ENCODE measurements around the gene OBP2A. TPM values are rescaled to one million over a fixed set of nuclear protein-coding genes. Genes with fewer than 3 reads are reported as not detected.
"Not testable (repeated sequence)": the region's sequence is repeated elsewhere in the genome, so short reads cannot be mapped to it uniquely, and the experiment has no call there.

The OBP2A gene
- polyA plus RNA-seq, 1 donor (not counting 4 experiments of a cell fraction or from before 2014, with no cell fraction given), result not detected

GRCh38 chr9:135533113-135533512 is 12.8 kb upstream of the OBP2A start:
- no peaks in the 10 kb centered on the region for H3K36me3 ChIP-seq (ENCODE audit: control insufficient read depth in 2 of 2, extremely low read depth in 1 of 2, insufficient read depth in 2 of 2, low read length in 2 of 2)
- TF ChIP-seq EZH2 (IDR thresholded peaks at IDR 0.05; ENCODE audit: low read length) (no peak), CTCF (optimal IDR thresholded peaks at IDR 0.05 in 1 of 3, IDR thresholded peaks at IDR 0.05 in 1 of 3, conservative IDR thresholded peaks at IDR 0.05 in 1 of 3; ENCODE audit: extremely low read depth in 1 of 3, insufficient read depth in 2 of 3, low read length in 3 of 3) (no peak)
- no peaks in the 10 kb centered on the region for H3K4me1 ChIP-seq (ENCODE audit: control insufficient read depth, extremely low read depth, insufficient read depth, low read length)
- FAIRE-seq (no peak), DNase-seq (ENCODE audit: low read depth, low spot score) (peak; percentile 5)
- no peak overlapping the region for H3K4me3 ChIP-seq (ENCODE audit: control insufficient read depth in 2 of 3, extremely low read depth in 1 of 3, insufficient read depth in 2 of 3, low read depth in 1 of 3, low read length in 3 of 3)
- dilution Hi-C loops (cut with MboI; ENCODE audit: extremely low pct_ligation_motif_present, low sequenced_read_pairs), result no loop called here
- H3K27me3 ChIP-seq (ENCODE audit: control insufficient read depth, extremely low read depth, insufficient read depth, low read length), result peaks cover 14% of the 10 kb centered on the region
- no peaks in the 10 kb centered on the region for H4K20me1 ChIP-seq (ENCODE audit: control insufficient read depth, extremely low read depth, insufficient read depth, low read length)
- H2AFZ ChIP-seq (ENCODE audit: control insufficient read depth, low read length), result no peak overlapping the region
- no peaks in the 10 kb centered on the region for H3K79me2 ChIP-seq (ENCODE audit: control insufficient read depth, insufficient read depth, low read length)
- no peaks in the 10 kb centered on the region for H3K9me1 ChIP-seq (ENCODE audit: control insufficient read depth, extremely low read depth, insufficient read depth, low read length)
- H3K9me3 ChIP-seq (ENCODE audit: control insufficient read depth, low read depth, low read length), result no peaks in the 10 kb centered on the region
- no peak overlapping the region for H3K9ac ChIP-seq (ENCODE audit: control insufficient read depth, extremely low read depth, insufficient read depth, low read length)
- no peak overlapping the region for H3K4me2 ChIP-seq (ENCODE audit: control insufficient read depth, extremely low read depth, insufficient read depth, low read depth, low read length)
- no peak overlapping the region for H3K27ac ChIP-seq (ENCODE audit: control insufficient read depth, insufficient read depth, low read length)

GRCh38 chr9:135533674-135534073 is 12.3 kb upstream of the OBP2A start:
- TF ChIP-seq CTCF (optimal IDR thresholded peaks at IDR 0.05 in 1 of 3, IDR thresholded peaks at IDR 0.05 in 1 of 3, conservative IDR thresholded peaks at IDR 0.05 in 1 of 3; ENCODE audit: extremely low read depth in 1 of 3, insufficient read depth in 2 of 3, low read length in 3 of 3) (no peak), EZH2 (IDR thresholded peaks at IDR 0.05; ENCODE audit: low read length) (no peak)
- Histone ChIP-seq H2AFZ (ENCODE audit: control insufficient read depth, low read length) (no peak overlapping the region), H3K36me3 (ENCODE audit: control insufficient read depth in 2 of 2, extremely low read depth in 1 of 2, insufficient read depth in 2 of 2, low read length in 2 of 2) (no peaks in the 10 kb centered on the region), H3K9me3 (ENCODE audit: control insufficient read depth, low read depth, low read length) (no peaks in the 10 kb centered on the region), H3K79me2 (ENCODE audit: control insufficient read depth, insufficient read depth, low read length) (no peaks in the 10 kb centered on the region), H3K27me3 (ENCODE audit: control insufficient read depth, extremely low read depth, insufficient read depth, low read length) (peaks cover 14% of the 10 kb centered on the region), H3K4me1 (ENCODE audit: control insufficient read depth, extremely low read depth, insufficient read depth, low read length) (no peaks in the 10 kb centered on the region), H4K20me1 (ENCODE audit: control insufficient read depth, extremely low read depth, insufficient read depth, low read length) (no peaks in the 10 kb centered on the region), H3K9ac (ENCODE audit: control insufficient read depth, extremely low read depth, insufficient read depth, low read length) (no peak overlapping the region), H3K9me1 (ENCODE audit: control insufficient read depth, extremely low read depth, insufficient read depth, low read length) (no peaks in the 10 kb centered on the region), H3K4me3 (ENCODE audit: control insufficient read depth in 2 of 3, extremely low read depth in 1 of 3, insufficient read depth in 2 of 3, low read depth in 1 of 3, low read length in 3 of 3) (no peak overlapping the region), H3K4me2 (ENCODE audit: control insufficient read depth, extremely low read depth, insufficient read depth, low read depth, low read length) (no peak overlapping the region), H3K27ac (ENCODE audit: control insufficient read depth, insufficient read depth, low read length) (no peak overlapping the region)
- no peak for DNase-seq (ENCODE audit: low read depth, low spot score)
- FAIRE-seq, result no peak
- dilution Hi-C loops (cut with MboI; ENCODE audit: extremely low pct_ligation_motif_present, low sequenced_read_pairs), result no loop called here

GRCh38 chr9:135534192-135534711 is 11.7 kb upstream of the OBP2A start:
- H3K4me1 ChIP-seq (ENCODE audit: control insufficient read depth, extremely low read depth, insufficient read depth, low read length); H3K27ac ChIP-seq (ENCODE audit: control insufficient read depth, insufficient read depth, low read length); dilution Hi-C loops (cut with MboI; ENCODE audit: extremely low pct_ligation_motif_present, low sequenced_read_pairs); H3K9me3 ChIP-seq (ENCODE audit: control insufficient read depth, low read depth, low read length); H3K9ac ChIP-seq (ENCODE audit: control insufficient read depth, extremely low read depth, insufficient read depth, low read length); H2AFZ ChIP-seq (ENCODE audit: control insufficient read depth, low read length); H3K4me3 ChIP-seq (ENCODE audit: control insufficient read depth in 2 of 3, extremely low read depth in 1 of 3, insufficient read depth in 2 of 3, low read depth in 1 of 3, low read length in 3 of 3); H3K79me2 ChIP-seq (ENCODE audit: control insufficient read depth, insufficient read depth, low read length); H3K9me1 ChIP-seq (ENCODE audit: control insufficient read depth, extremely low read depth, insufficient read depth, low read length); FAIRE-seq; H4K20me1 ChIP-seq (ENCODE audit: control insufficient read depth, extremely low read depth, insufficient read depth, low read length); DNase-seq (ENCODE audit: low read depth, low spot score); H3K36me3 ChIP-seq (ENCODE audit: control insufficient read depth in 2 of 2, extremely low read depth in 1 of 2, insufficient read depth in 2 of 2, low read length in 2 of 2); H3K4me2 ChIP-seq (ENCODE audit: control insufficient read depth, extremely low read depth, insufficient read depth, low read depth, low read length): not testable (repeated sequence)
- peaks cover 14% of the 10 kb centered on the region for H3K27me3 ChIP-seq (ENCODE audit: control insufficient read depth, extremely low read depth, insufficient read depth, low read length)

GRCh38 chr9:135534826-135535225 is 11.1 kb upstream of the OBP2A start:
- peaks cover 14% of the 10 kb centered on the region for H3K27me3 ChIP-seq (ENCODE audit: control insufficient read depth, extremely low read depth, insufficient read depth, low read length)
- FAIRE-seq, result not testable (repeated sequence)

More at GRCh38 chr9:135534826-135535225, 11.1 kb upstream of the OBP2A start:
- H3K9me1 ChIP-seq (ENCODE audit: control insufficient read depth, extremely low read depth, insufficient read depth, low read length); H3K9me3 ChIP-seq (ENCODE audit: control insufficient read depth, low read depth, low read length); H3K9ac ChIP-seq (ENCODE audit: control insufficient read depth, extremely low read depth, insufficient read depth, low read length); H2AFZ ChIP-seq (ENCODE audit: control insufficient read depth, low read length); H3K79me2 ChIP-seq (ENCODE audit: control insufficient read depth, insufficient read depth, low read length); H4K20me1 ChIP-seq (ENCODE audit: control insufficient read depth, extremely low read depth, insufficient read depth, low read length); DNase-seq (ENCODE audit: low read depth, low spot score); H3K4me3 ChIP-seq (ENCODE audit: control insufficient read depth in 2 of 3, extremely low read depth in 1 of 3, insufficient read depth in 2 of 3, low read depth in 1 of 3, low read length in 3 of 3); H3K36me3 ChIP-seq (ENCODE audit: control insufficient read depth in 2 of 2, extremely low read depth in 1 of 2, insufficient read depth in 2 of 2, low read length in 2 of 2); H3K4me2 ChIP-seq (ENCODE audit: control insufficient read depth, extremely low read depth, insufficient read depth, low read depth, low read length); dilution Hi-C loops (cut with MboI; ENCODE audit: extremely low pct_ligation_motif_present, low sequenced_read_pairs); H3K4me1 ChIP-seq (ENCODE audit: control insufficient read depth, extremely low read depth, insufficient read depth, low read length); H3K27ac ChIP-seq (ENCODE audit: control insufficient read depth, insufficient read depth, low read length): not testable (repeated sequence)
